DOHH2 (cell line): ENCODE data around the gene CSMD2.

Experiments
- H3F3A ChIP-seq: fragments of 200-600 bp; sonication (generic), shearing (Covaris generic); 2 replicates; pipeline ENCODE4 v1.6.0; 2016; ENCODE audit warnings: antibody characterized with exemption, mild to moderate bottlenecking; ENCODE audit not compliant: control insufficient read depth, insufficient read depth
- H3K27ac ChIP-seq: fragments of 200-600 bp; sonication (generic); 2 replicates; pipeline ENCODE4 v1.5.1; 2014; ENCODE audit warnings: low read depth, mild to moderate bottlenecking, low read length, moderate library complexity
- H3K27me3 ChIP-seq: fragments of 200-600 bp; sonication (generic); 2 replicates; pipeline ENCODE4 v1.6.1; 2014; ENCODE audit warnings: mild to moderate bottlenecking, low read length, mixed read lengths; ENCODE audit not compliant: control insufficient read depth
- H3K36me3 ChIP-seq: fragments of 200-600 bp; sonication (generic); 2 replicates; pipeline ENCODE4 v1.6.1; 2014; ENCODE audit warnings: mild to moderate bottlenecking, low read length, moderate library complexity, mixed read lengths; ENCODE audit not compliant: control insufficient read depth
- H3K4me1 ChIP-seq: fragments of 200-600 bp; sonication (generic); 2 replicates; pipeline ENCODE4 v1.6.1; 2014; ENCODE audit warnings: mild to moderate bottlenecking, low read length, mixed read lengths; ENCODE audit not compliant: control insufficient read depth
- H3K4me2 ChIP-seq: fragments of 200-600 bp; sonication (generic); 2 replicates; pipeline ENCODE4 v1.6.0; 2014; ENCODE audit warnings: mild to moderate bottlenecking, low read length, moderate library complexity
- H3K4me3 ChIP-seq: fragments of 200-600 bp; sonication (generic); 2 replicates; pipeline ENCODE4 v1.5.1; 2014; ENCODE audit warnings: mild to moderate bottlenecking, low read length, mixed read lengths
- H3K79me2 ChIP-seq: fragments of 200-600 bp; sonication (generic); 2 replicates; pipeline ENCODE4 v1.6.1; 2014; ENCODE audit warnings: mild to moderate bottlenecking, low read length, mixed read lengths; ENCODE audit not compliant: control insufficient read depth
- H3K9me2 ChIP-seq: fragments of 200-600 bp; sonication (generic); replicated peaks from 2 replicates; pipeline ENCODE4 v1.6.1; 2014; ENCODE audit warnings: mild to moderate bottlenecking, low read length, mixed read lengths; ENCODE audit not compliant: control insufficient read depth
- H3K9me3 ChIP-seq: fragments of 200-600 bp; sonication (generic); 2 replicates; pipeline ENCODE4 v1.6.1; 2014; ENCODE audit warnings: antibody characterized with exemption, low read length, mixed read lengths; ENCODE audit not compliant: control insufficient read depth, insufficient read depth
- H4K20me1 ChIP-seq: fragments of 200-600 bp; sonication (generic); 2 replicates; pipeline ENCODE4 v1.6.0; 2014; ENCODE audit warnings: low read depth, mild to moderate bottlenecking, antibody characterized with exemption, low read length, moderate library complexity; ENCODE audit not compliant: control insufficient read depth, insufficient read depth
- EZH2phosphoT487 ChIP-seq: fragments of 200-600 bp; sonication (generic); IDR thresholded peaks from 2 replicates; pipeline ENCODE4 v1.6.1; 2017; ENCODE audit warnings: borderline replicate concordance, mild to moderate bottlenecking, antibody characterized with exemption, low read length, moderate library complexity, mixed read lengths
- TF ChIP-seq, protein P1 (sequence below): fragments of 200-600 bp; sonication (generic); IDR thresholded peaks from one replicate; pipeline ENCODE4 v1.5.1; 2014; ENCODE audit warnings: antibody characterized with exemption, mild to moderate bottlenecking, low read depth, low read length; ENCODE audit not compliant: poor library complexity, severe bottlenecking

CSMD2 gene

DNA sequence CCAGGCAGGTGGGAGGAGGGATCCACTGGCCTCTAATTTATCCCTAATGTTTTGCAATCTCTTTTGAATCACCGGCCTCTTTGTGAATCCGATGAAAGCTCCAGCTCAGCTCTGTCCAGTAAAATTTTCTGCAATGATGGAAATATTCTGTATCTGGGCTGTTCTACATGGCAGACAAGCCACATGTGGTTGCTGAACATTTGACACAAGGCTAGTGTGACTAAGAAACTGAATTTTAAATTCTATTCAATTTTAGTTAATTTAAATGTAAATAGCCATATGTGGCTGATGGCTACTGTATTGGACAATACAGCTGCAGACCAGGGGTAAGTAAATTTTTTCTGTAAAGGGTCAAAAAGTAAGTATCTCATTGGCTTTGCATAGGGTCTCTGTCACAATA lies 135.1 kb downstream of the CSMD2 start:
- TF ChIP-seq, protein P1, sequence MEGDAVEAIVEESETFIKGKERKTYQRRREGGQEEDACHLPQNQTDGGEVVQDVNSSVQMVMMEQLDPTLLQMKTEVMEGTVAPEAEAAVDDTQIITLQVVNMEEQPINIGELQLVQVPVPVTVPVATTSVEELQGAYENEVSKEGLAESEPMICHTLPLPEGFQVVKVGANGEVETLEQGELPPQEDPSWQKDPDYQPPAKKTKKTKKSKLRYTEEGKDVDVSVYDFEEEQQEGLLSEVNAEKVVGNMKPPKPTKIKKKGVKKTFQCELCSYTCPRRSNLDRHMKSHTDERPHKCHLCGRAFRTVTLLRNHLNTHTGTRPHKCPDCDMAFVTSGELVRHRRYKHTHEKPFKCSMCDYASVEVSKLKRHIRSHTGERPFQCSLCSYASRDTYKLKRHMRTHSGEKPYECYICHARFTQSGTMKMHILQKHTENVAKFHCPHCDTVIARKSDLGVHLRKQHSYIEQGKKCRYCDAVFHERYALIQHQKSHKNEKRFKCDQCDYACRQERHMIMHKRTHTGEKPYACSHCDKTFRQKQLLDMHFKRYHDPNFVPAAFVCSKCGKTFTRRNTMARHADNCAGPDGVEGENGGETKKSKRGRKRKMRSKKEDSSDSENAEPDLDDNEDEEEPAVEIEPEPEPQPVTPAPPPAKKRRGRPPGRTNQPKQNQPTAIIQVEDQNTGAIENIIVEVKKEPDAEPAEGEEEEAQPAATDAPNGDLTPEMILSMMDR = no peak
- no peak for TF ChIP-seq EZH2phosphoT487
- Histone ChIP-seq H3K4me2 (no peak overlapping the region), H3K79me2 (no peaks in the 10 kb centered on the region), H3K27ac (no peak overlapping the region), H3K36me3 (no peaks in the 10 kb centered on the region), H3K27me3 (peaks cover 2% of the 10 kb centered on the region; the same call in 1 of the 2 replicates), H3K4me3 (no peak overlapping the region), H3F3A (no peaks in the 10 kb centered on the region), H3K9me2 (no peaks in the 10 kb centered on the region), H4K20me1 (no peaks in the 10 kb centered on the region), H3K4me1 (no peaks in the 10 kb centered on the region), H3K9me3 (no peaks in the 10 kb centered on the region)

- H3K27me3 ChIP-seq = peaks cover 2% of the 10 kb centered on the region; the same call in 1 of the 2 replicates
- H3K4me3 ChIP-seq = no peak overlapping the region
Observed at GRCh38 chr1:34029515-34029914, 135.5 kb downstream of the CSMD2 start.

DNA sequence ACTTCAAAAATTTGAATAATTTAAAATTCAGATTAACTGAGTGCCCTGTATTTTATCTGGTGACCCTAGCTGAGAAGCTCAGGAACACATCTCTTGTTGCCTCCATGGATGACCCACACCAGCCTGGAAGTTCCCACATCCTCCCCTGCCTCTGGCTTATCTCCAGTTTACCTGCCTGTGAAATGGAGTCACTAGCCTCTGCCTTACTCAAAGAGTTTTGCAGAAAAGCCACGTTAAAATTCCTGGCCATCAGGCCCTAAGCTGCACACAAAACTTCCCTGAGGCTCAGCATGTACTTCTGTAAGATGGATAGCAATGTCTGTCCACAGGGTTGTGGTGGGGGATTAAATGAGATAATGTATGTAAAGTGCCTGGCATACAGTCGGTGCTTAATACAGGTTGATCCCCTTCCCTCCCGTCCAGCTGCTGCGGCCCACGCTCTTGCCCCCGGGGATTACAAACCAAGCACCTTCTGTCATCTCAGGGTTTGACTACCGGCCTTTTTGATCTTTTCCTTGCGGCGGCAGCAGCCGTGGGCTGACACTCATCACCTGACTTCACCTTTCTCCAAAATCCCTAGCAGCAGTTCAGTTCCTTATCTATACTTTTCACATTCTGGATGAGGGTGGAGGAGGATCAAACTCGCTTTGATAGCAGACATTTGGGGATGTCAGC lies 136.5 kb downstream of the CSMD2 start:
- no peaks in the 10 kb centered on the region for H3K4me1 ChIP-seq
- no peaks in the 10 kb centered on the region for H3K9me3 ChIP-seq
- no peaks in the 10 kb centered on the region for H3K9me2 ChIP-seq
- no peaks in the 10 kb centered on the region for H4K20me1 ChIP-seq
- H3K36me3 ChIP-seq = no peaks in the 10 kb centered on the region
- H3K27ac ChIP-seq = no peak overlapping the region
- no peaks in the 10 kb centered on the region for H3K79me2 ChIP-seq
- H3F3A ChIP-seq = no peaks in the 10 kb centered on the region
- H3K4me2 ChIP-seq = no peak overlapping the region
- no peak overlapping the region for H3K4me3 ChIP-seq
- peaks cover 2% of the 10 kb centered on the region; the same call in 1 of the 2 replicates for H3K27me3 ChIP-seq
- TF ChIP-seq EZH2phosphoT487 = no peak
- TF ChIP-seq, protein P1 = no peak

More at GRCh38 chr1:34029515-34029914, 135.5 kb downstream of the CSMD2 start:
- H3K79me2 ChIP-seq = no peaks in the 10 kb centered on the region
- H4K20me1 ChIP-seq = no peaks in the 10 kb centered on the region
- H3K4me1 ChIP-seq = no peaks in the 10 kb centered on the region
- H3K4me2 ChIP-seq = no peak overlapping the region
- H3K36me3 ChIP-seq = no peaks in the 10 kb centered on the region
- no peaks in the 10 kb centered on the region for H3K9me2 ChIP-seq
- H3K9me3 ChIP-seq = no peaks in the 10 kb centered on the region
- H3F3A ChIP-seq = no peaks in the 10 kb centered on the region
- H3K27ac ChIP-seq = no peak overlapping the region
- TF ChIP-seq, protein P1 = no peak
- no peak for TF ChIP-seq EZH2phosphoT487
